HCT116 (cell line): Measurements from ENCODE around the gene PIN1. TPM values are rescaled to one million over a fixed set of nuclear protein-coding genes. Genes with fewer than 3 reads are reported as not detected.

Experiments used
- ATAC-seq: fragments of 200-7000 bp; cut with Tn5 transposase; 2 replicates; pipeline ENCODE4 v1.9.1; 2020; ENCODE audit warnings: mild to moderate bottlenecking, moderate library complexity
- BruUV-seq: library from RNA; stranded (reverse); fragments of 400-500 nt; replicated peaks from 2 replicates; lab custom pipeline; 2021; lab: Mats Ljungman, UMichigan
- CTCF ChIA-PET: fragments of 300-600 bp; sonication (Branson Sonifier 250); formaldehyde crosslinking; loops from one replicate; lab custom pipeline; 2021; ENCODE audit warnings: antibody characterized with exemption; lab: Charles Lee
- POLR2A ChIA-PET: fragments of 300-600, 350-600 bp; sonication (Branson Sonifier 250); formaldehyde crosslinking; loops from one replicate; lab custom pipeline; 2021; ENCODE audit warnings: antibody characterized with exemption; lab: Charles Lee
- RAD21 ChIA-PET, 2 experiments: fragments of 300-600 bp; sonication (Branson Sonifier 250); formaldehyde crosslinking; loops; one replicate each; lab custom pipeline; 2023; ENCODE audit warnings: low total read pairs in 2 of 2; ENCODE audit not compliant: uncharacterized antibody in 2 of 2, unreplicated experiment in 2 of 2, low non-redundant PET in 1 of 2; lab: Charles Lee
- DNase-seq: peaks from one replicate; pipeline ENCODE4 v3.0.0-alpha.2; 2010; ENCODE audit warnings: low read depth, low spot score
- H2AFZ ChIP-seq: fragments of 200-600 bp; shearing (Covaris generic), sonication (generic); 2 replicates; pipeline ENCODE4 v1.6.1; 2017; ENCODE audit warnings: low read depth, mixed run types, mixed read lengths, antibody characterized with exemption, low read length; ENCODE audit not compliant: poor library complexity, severe bottlenecking
- H3K27ac ChIP-seq: 2 replicates; pipeline ENCODE4 v1.5.1; 2012; ENCODE audit warnings: low read depth, low read length
- H3K27me3 ChIP-seq: fragments of 200-600 bp; sonication (generic); 2 replicates; pipeline ENCODE4 v1.6.1; 2016; ENCODE audit warnings: mixed run types, low read length, mixed read lengths; ENCODE audit not compliant: insufficient read depth
- H3K36me3 ChIP-seq, 2 experiments: fragments of 200-500 bp in 1 of 2; fragments of 200-600 bp in 1 of 2; sonication (Bioruptor generic) in 1 of 2; sonication (generic) in 1 of 2; 2 replicates each; pipeline versions ENCODE4 v1.5.1 to v1.6.1; 2014 to 2016; ENCODE audit warnings: low read length in 2 of 2, inconsistent platforms in 1 of 2, mixed read lengths in 1 of 2, mixed run types in 1 of 2; ENCODE audit not compliant: insufficient read depth in 2 of 2, control insufficient read depth in 1 of 2
- H3K4me1 ChIP-seq, 2 experiments: fragments of 200-600 bp in 1 of 2; sonication (generic) in 1 of 2; 2 replicates each; pipeline versions ENCODE4 v1.5.1 to v1.6.1; 2012 to 2017; ENCODE audit warnings: low read length in 2 of 2, inconsistent platforms in 1 of 2, mild to moderate bottlenecking in 1 of 2, mixed read lengths in 1 of 2, mixed run types in 1 of 2, moderate library complexity in 1 of 2; ENCODE audit not compliant: insufficient read depth in 2 of 2, control insufficient read depth in 1 of 2
- H3K4me2 ChIP-seq: fragments of 200-600 bp; sonication (generic); 2 replicates; pipeline ENCODE4 v1.6.1; 2017; ENCODE audit warnings: mixed run types, low read length, mixed read lengths
- H3K4me3 ChIP-seq, 2 experiments: fragments of 200-600 bp in 1 of 2; sonication (generic) in 1 of 2; replicated peaks in 1 of 2; 2 replicates each; pipeline ENCODE4 v1.5.1; 2011 to 2016; ENCODE audit warnings: low read length in 2 of 2, control low read depth in 1 of 2, low read depth in 1 of 2, mild to moderate bottlenecking in 1 of 2, mixed read lengths in 1 of 2, mixed run types in 1 of 2
- H3K79me2 ChIP-seq: fragments of 200-600 bp; sonication (generic); 2 replicates; pipeline ENCODE4 v1.6.1; 2017; ENCODE audit warnings: mild to moderate bottlenecking, mixed run types, low read length, moderate library complexity, mixed read lengths; ENCODE audit not compliant: insufficient read depth
- H3K9ac ChIP-seq: fragments of 200-600 bp; sonication (generic); 2 replicates; pipeline ENCODE4 v1.6.1; 2016; ENCODE audit warnings: low read length, mixed read lengths
- H3K9me2 ChIP-seq: fragments of 200-600 bp; sonication (generic), shearing (Covaris generic); 2 replicates; pipeline ENCODE4 v1.6.1; 2017; ENCODE audit warnings: mixed run types, mild to moderate bottlenecking, moderate library complexity; ENCODE audit not compliant: insufficient read depth
- H3K9me3 ChIP-seq, 2 experiments: fragments of 200-500 bp in 1 of 2; fragments of 200-600 bp in 1 of 2; sonication (Bioruptor generic) in 1 of 2; sonication (generic) in 1 of 2; 2 replicates each; pipeline ENCODE4 v1.6.1; 2014 to 2017; ENCODE audit warnings: low read length in 2 of 2, mixed read lengths in 2 of 2, inconsistent platforms in 1 of 2, low read depth in 1 of 2, mild to moderate bottlenecking in 1 of 2, mixed run types in 1 of 2, moderate library complexity in 1 of 2; ENCODE audit not compliant: control insufficient read depth in 1 of 2, insufficient read depth in 1 of 2
- H4K20me1 ChIP-seq: fragments of 200-600 bp; sonication (generic), shearing (Covaris generic); 2 replicates; pipeline ENCODE4 v1.6.1; 2017; ENCODE audit warnings: mixed run types, mild to moderate bottlenecking, moderate library complexity; ENCODE audit not compliant: insufficient read depth
- EGR1 ChIP-seq: IDR thresholded peaks from 2 replicates; pipeline ENCODE4 v1.6.1; 2012; ENCODE audit warnings: low read depth
- EZH2phosphoT487 ChIP-seq: fragments of 200-600 bp; IDR thresholded peaks from 2 replicates; pipeline ENCODE4 v1.6.1; 2018; ENCODE audit warnings: antibody characterized with exemption, borderline replicate concordance
- MAX ChIP-seq: IDR thresholded peaks from 2 replicates; pipeline ENCODE4 v1.6.1; 2012
- POLR2A ChIP-seq: IDR thresholded peaks from 2 replicates; pipeline ENCODE4 v1.7.0; 2011; ENCODE audit warnings: borderline replicate concordance; ENCODE audit not compliant: insufficient read depth, insufficient read length; ENCODE audit errors: extremely low read depth
- SIN3A ChIP-seq: IDR thresholded peaks from 2 replicates; pipeline ENCODE4 v1.6.1; 2012; ENCODE audit warnings: low read depth
- SP1 ChIP-seq: IDR thresholded peaks from 2 replicates; pipeline ENCODE4 v1.6.1; 2012; ENCODE audit warnings: low read depth
- SRF ChIP-seq: IDR thresholded peaks from 2 replicates; pipeline ENCODE4 v1.6.1; 2012; ENCODE audit warnings: low read depth
- YY1 ChIP-seq: IDR thresholded peaks from 2 replicates; pipeline ENCODE4 v1.6.1; 2011; ENCODE audit warnings: low read length, low read depth, moderate library complexity, mild to moderate bottlenecking; ENCODE audit not compliant: insufficient replicate concordance; ENCODE audit errors: extremely low read depth
- ZBTB33 ChIP-seq: IDR thresholded peaks from 2 replicates; pipeline ENCODE4 v1.6.1; 2011; ENCODE audit warnings: mild to moderate bottlenecking, low read length, moderate library complexity; ENCODE audit not compliant: insufficient replicate concordance; ENCODE audit errors: extremely low read depth
- ZFX ChIP-seq: fragments of 450-650 bp; IDR thresholded peaks from 2 replicates; pipeline ENCODE4 v1.6.1; 2017
- intact Hi-C: fragments of 100-400 bp; cut with micrococcal nuclease; formaldehyde crosslinking; loops from 2 replicates; pipeline ENCODE4 v1.10.0; 2022
- total RNA-seq: library from RNA; stranded (reverse); gene quantifications from one replicate; pipeline ENCODE4 v1.2.1, GENCODE V29; 2021; ENCODE audit not compliant: unreplicated experiment

The PIN1 gene
- total RNA-seq, 1 experiment from 2014 or later, result 78.9 TPM

- H3K9ac ChIP-seq, result peak overlapping the region; percentile 86
- H3K4me2 ChIP-seq, result peak overlapping the region; percentile 93
- peaks cover 0 to 5% of the 10 kb centered on the region in 2 experiments; a peak in 1 of 4 replicates for H3K36me3 ChIP-seq
- peaks cover 13 to 14% of the 10 kb centered on the region in 2 experiments; a peak in 3 of 4 replicates for H3K4me1 ChIP-seq
- peaks cover 42% of the 10 kb centered on the region for H3K79me2 ChIP-seq
- peak overlapping the region; percentile 89 to 96 for H3K4me3 ChIP-seq
- no peak for TF ChIP-seq SP1
- no peak for TF ChIP-seq POLR2A
- TF ChIP-seq EZH2phosphoT487, result no peak
- TF ChIP-seq ZFX, result peak; percentile 49; the same call in 1 of the 2 replicates
- no peaks in the 10 kb centered on the region for H3K9me2 ChIP-seq
- no peaks in the 10 kb centered on the region for H3K27me3 ChIP-seq
- DNase-seq (no peak), ATAC-seq (no peak; the same call in 1 of the 2 replicates)
- H3K27ac ChIP-seq, result peak overlapping the region; percentile 98
- no peaks in the 10 kb centered on the region for H4K20me1 ChIP-seq
- ChIA-PET POLR2A (interaction anchor here (0.6 to 1.4 kb wide), 3 partner anchors 9 to 383 kb away, joined by 3 to 11 read pairs (median 3); partner anchors contain the start of genes UBL5, ZNF266 and ZNF561), CTCF (interaction anchor here (0.9 kb wide), 1 partner anchor 10 kb away, joined by 4 read pairs; the partner anchor contains the start of gene UBL5), RAD21 (no interaction called here)
- no peaks in the 10 kb centered on the region for H3K9me3 ChIP-seq
- H2AFZ ChIP-seq, result no peak overlapping the region
- intact Hi-C loops, result no loop called here
- TSS peak; percentile 47 for BruUV-seq
These were observed 16.9 kb upstream of the PIN1 start for GRCh38 chr19:9818175-9818733.

- Histone ChIP-seq H4K20me1 (no peaks in the 10 kb centered on the region), H3K4me1 (peaks cover 13 to 14% of the 10 kb centered on the region in 2 experiments; a peak in 3 of 4 replicates), H3K36me3 (peaks cover 0 to 5% of the 10 kb centered on the region in 2 experiments; a peak in 1 of 4 replicates), H3K27me3 (no peaks in the 10 kb centered on the region), H3K9me3 (no peaks in the 10 kb centered on the region), H3K79me2 (peaks cover 37% of the 10 kb centered on the region), H3K4me3 (peak within 1 kb of the TSS; percentile 89 to 96), H3K9me2 (no peaks in the 10 kb centered on the region), H2AFZ (no peak within 1 kb of the TSS), H3K9ac (peak within 1 kb of the TSS; percentile 86), H3K27ac (peak within 1 kb of the TSS; percentile 98), H3K4me2 (peak within 1 kb of the TSS; percentile 93)
- ATAC-seq, result peak; percentile 87
- intact Hi-C loops, result loop anchor here (1.0 kb wide), 1 partner anchor 145 kb away; no protein-coding TSS in a partner anchor
- ChIA-PET CTCF (interaction anchor here (0.6 to 0.9 kb wide), 2 partner anchors 9 to 540 kb away, joined by 3 to 4 read pairs; partner anchors contain the start of gene UBL5), POLR2A (interaction anchor here (0.6 to 1.4 kb wide), 3 partner anchors 9 to 384 kb away, joined by 3 to 11 read pairs (median 3); partner anchors contain the start of genes UBL5, ZNF266 and ZNF561), RAD21 (interaction anchor here in 1 of 2 experiments (0.6 kb wide), 1 partner anchor 607 kb away, joined by 8 read pairs; no protein-coding TSS in a partner anchor)
- no TSS peak for BruUV-seq
- peak; percentile 99 for DNase-seq
- TF ChIP-seq SRF (no peak), YY1 (peak; percentile 84), EGR1 (no peak), MAX (no peak; the same call in none of the 2 replicates), POLR2A (peak; percentile 57), ZBTB33 (no peak), SIN3A (no peak), EZH2phosphoT487 (no peak)
These were observed 16.2 kb upstream of the PIN1 start, which contains the start of gene FBXL12 for GRCh38 chr19:9818734-9819595. TSS of gene FBXL12 (minus strand) at chr19:9819079. CDS start at chr19:9818813, 266 bp downstream.
